SK-N-SH treated with all-trans-retinoic acid at 6 μM for 48 hours (cell line): Measurements from ENCODE around the gene CRADD.
"Not testable (repeated sequence)": the region's sequence is repeated elsewhere in the genome, so short reads cannot be mapped to it uniquely, and the experiment has no call there.

Experiments used
- CREB5 ChIP-seq: fragments of 250-450 bp; sonication (Bioruptor Pico); IDR thresholded peaks from 2 replicates; pipeline ENCODE4 v1.5.1; 2020; ENCODE audit warnings: low read depth, mild to moderate bottlenecking, moderate library complexity
- POU6F1 ChIP-seq: fragments of 250-450 bp; sonication (Bioruptor Pico); IDR thresholded peaks from 2 replicates; pipeline ENCODE4 v1.8.0; 2021; ENCODE audit warnings: low read depth, mild to moderate bottlenecking, moderate library complexity, borderline replicate concordance

GRCh38 chr12:93929081-93929480, 251.9 kb downstream of the CRADD start:
- not testable (repeated sequence) for TF ChIP-seq CREB5 (CRISPR knock-in tag); POU6F1
